Measurements from ENCODE around the gene CHD8. TPM values are rescaled to one million over a fixed set of nuclear protein-coding genes. Genes with fewer than 3 reads are reported as not detected.

Gene CHD8
- total RNA-seq, 4 donors from 2014 or later: 40.6 to 65.6 (median 54.7) TPM

DNA sequence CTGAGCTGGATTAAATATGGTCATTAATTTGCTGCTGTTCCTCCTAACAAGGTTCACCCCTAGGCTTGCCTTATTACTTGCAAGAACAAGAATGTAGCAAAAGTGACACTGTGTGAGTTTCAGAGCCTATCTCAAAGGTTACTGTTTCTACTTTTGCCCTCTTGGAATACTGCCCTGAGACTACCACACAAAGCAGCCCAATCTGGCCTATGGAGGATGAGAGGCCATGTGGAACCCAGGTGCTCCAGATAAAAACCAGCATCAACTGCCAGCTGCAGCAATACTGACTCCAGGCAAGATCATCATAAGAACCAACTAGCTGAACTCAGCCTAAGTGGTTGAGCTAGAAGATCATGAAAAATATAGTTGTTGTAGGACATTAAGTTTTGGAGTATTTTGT, 49.7 kb downstream of the CHD8 start:
- ATAC-seq (ENCODE audit: low FRiP score) (no peak), DNase-seq (ENCODE audit: low spot score) (no peak)
- TF ChIP-seq, protein P1, sequence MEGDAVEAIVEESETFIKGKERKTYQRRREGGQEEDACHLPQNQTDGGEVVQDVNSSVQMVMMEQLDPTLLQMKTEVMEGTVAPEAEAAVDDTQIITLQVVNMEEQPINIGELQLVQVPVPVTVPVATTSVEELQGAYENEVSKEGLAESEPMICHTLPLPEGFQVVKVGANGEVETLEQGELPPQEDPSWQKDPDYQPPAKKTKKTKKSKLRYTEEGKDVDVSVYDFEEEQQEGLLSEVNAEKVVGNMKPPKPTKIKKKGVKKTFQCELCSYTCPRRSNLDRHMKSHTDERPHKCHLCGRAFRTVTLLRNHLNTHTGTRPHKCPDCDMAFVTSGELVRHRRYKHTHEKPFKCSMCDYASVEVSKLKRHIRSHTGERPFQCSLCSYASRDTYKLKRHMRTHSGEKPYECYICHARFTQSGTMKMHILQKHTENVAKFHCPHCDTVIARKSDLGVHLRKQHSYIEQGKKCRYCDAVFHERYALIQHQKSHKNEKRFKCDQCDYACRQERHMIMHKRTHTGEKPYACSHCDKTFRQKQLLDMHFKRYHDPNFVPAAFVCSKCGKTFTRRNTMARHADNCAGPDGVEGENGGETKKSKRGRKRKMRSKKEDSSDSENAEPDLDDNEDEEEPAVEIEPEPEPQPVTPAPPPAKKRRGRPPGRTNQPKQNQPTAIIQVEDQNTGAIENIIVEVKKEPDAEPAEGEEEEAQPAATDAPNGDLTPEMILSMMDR (IDR thresholded peaks at IDR 0.05): no peak

DNA sequence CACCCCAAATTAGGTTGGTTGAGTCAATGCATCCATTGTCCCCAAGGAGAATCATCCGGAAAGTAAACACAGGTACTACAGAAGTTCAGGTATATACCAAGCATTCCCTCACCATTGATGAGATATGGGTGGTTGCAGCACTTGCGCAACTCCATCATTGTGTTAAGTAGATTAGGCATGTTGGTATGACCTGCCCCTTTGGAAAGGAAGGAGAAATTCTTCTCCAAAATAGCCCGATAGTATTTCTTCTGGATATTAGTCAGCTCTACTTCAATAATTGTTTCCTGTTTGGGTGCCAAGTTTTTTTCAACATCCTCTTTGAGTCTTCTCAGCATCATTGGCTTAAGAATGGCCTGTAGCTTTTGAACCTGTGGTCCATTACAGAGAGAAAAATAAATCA, 50.8 kb downstream of the CHD8 start:
- DNase-seq (ENCODE audit: low spot score): no peak
- TF ChIP-seq, protein P1 (IDR thresholded peaks at IDR 0.05): no peak
- no peak for ATAC-seq (ENCODE audit: low FRiP score)

DNA sequence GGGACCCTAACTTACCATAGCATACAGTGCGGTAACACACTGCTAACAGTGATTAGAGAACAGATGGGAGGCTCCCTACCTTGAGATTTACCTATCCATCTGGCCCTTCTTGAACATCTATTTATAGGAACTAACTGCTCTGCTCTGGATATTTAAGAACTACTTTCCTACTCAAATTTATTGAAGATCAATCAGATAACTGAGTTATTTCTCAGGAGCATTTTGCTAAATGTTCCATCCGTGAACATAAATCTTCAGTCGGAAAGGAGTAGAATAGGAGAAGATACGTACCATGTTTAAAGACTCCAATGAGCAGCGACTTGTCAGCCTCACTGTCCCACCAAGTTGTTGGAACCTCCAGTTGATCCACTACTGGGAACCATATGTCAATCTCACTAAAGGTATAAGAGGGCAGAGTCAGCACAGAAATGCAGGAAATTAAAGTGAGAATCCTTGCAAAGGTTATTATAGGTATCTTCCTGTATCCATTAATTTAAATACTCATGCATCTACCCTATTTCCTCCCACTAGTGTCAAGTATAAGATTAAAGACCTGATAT, 56.5 kb downstream of the CHD8 start:
- no peak for DNase-seq (ENCODE audit: low spot score)
- ATAC-seq (ENCODE audit: low FRiP score): no peak
- TF ChIP-seq, protein P1 (IDR thresholded peaks at IDR 0.05): no peak

DNA sequence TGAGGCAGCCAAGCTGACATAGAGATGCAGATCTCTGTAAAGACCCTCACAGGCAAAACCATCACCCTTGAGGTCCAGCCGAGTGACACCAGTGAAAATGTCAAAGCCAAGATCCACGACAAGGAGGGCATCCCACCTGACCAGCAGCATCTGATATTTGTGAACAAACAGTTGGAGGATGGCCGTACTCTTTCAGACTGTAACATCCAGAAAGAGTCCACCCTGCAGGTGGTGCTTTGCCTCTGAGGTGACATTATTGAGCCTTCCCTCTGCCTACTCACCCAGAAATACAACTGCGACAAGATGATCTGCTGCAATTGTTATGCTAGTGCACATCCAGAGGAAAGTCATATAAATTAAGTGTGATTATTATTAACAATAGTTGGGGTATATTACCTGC, 57.0 kb downstream of the CHD8 start:
- TF ChIP-seq, protein P1 (IDR thresholded peaks at IDR 0.05): no peak
- DNase-seq (ENCODE audit: low spot score) (no peak), ATAC-seq (ENCODE audit: low FRiP score) (no peak)

GRCh38 chr14:21395450-21395849, 60.5 kb downstream of the CHD8 start:
- DNase-seq (ENCODE audit: low spot score): no peak
- no peak for ATAC-seq (ENCODE audit: low FRiP score)
- TF ChIP-seq, protein P1 (IDR thresholded peaks at IDR 0.05): no peak

DNA sequence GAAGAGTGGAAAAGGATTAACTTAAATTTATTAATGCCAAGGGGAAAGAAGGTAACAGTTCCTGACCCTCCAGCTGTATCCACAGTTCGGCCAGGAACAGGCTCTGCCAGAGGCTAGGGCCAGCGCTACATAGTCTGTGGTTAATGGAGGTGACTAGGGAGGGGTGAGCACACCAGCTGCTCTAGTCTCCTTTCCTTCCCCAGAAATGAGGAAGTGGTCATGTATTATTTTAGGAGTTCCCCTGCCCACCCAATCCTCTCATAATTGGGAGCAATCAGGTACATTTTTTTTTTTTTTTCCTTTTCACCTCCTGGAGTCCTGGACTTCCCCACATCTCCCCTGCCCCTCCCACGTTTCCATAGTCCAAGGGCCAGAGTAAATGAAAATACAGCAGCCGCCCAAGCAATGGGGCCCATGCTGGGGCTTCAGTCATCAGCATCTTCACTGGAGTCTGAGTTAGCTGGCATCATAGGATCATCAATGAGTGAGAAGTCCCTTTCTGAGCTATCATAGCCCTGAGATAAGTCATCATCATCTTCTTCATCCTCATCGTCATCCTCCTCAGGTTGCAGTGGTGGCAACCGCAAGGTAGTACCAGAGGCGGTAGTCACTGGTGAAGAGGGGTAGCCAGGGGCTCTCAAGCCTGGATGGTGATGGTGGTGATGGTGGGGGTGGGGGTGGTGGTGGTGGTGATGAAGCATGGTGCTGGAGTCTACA, 70.6 kb downstream of the CHD8 start:
- TF ChIP-seq, protein P1 (IDR thresholded peaks at IDR 0.05): no peak

GRCh38 chr14:21384494-21384851, 71.5 kb downstream of the CHD8 start:
- DNase-seq (ENCODE audit: low spot score) (no peak), ATAC-seq (ENCODE audit: low FRiP score) (no peak)
- TF ChIP-seq, protein P1 (IDR thresholded peaks at IDR 0.05): no peak

More for the DNA sequence above, 70.6 kb downstream of the CHD8 start:
- ATAC-seq (ENCODE audit: low FRiP score) (no peak), DNase-seq (ENCODE audit: low spot score) (no peak)
